HFFc6 (cell line): ENCODE measurements around the gene SLC4A3. TPM values are rescaled to one million over a fixed set of nuclear protein-coding genes. Genes with fewer than 3 reads are reported as not detected.

ENCODE experiments used
- DNase-seq: peaks from one replicate; pipeline ENCODE4 v3.0.0-alpha.2; 2018
- H3K27ac Mint-ChIP-seq: 2 replicates; pipeline ENCODE4 v1.8.0; 2020; ENCODE audit warnings: mild to moderate bottlenecking, mixed read lengths
- H3K27me3 Mint-ChIP-seq: 2 replicates; pipeline ENCODE4 v1.8.0; 2021; ENCODE audit warnings: mild to moderate bottlenecking, moderate library complexity, mixed read lengths; ENCODE audit not compliant: insufficient read depth
- H3K36me3 Mint-ChIP-seq: 2 replicates; pipeline ENCODE4 v1.8.0; 2021; ENCODE audit warnings: low read depth, mixed read lengths
- H3K4me1 Mint-ChIP-seq: 2 replicates; pipeline ENCODE4 v1.8.0; 2020; ENCODE audit warnings: low read depth, mixed read lengths
- H3K4me3 Mint-ChIP-seq: 2 replicates; pipeline ENCODE4 v1.8.0; 2020; ENCODE audit warnings: mild to moderate bottlenecking, moderate library complexity, mixed read lengths
- H3K9me3 Mint-ChIP-seq: 2 replicates; pipeline ENCODE4 v1.8.0; 2020; ENCODE audit warnings: mild to moderate bottlenecking, mixed read lengths
- CTCF ChIP-seq: fragments of 200-600 bp; sonication (generic); IDR thresholded peaks from 2 replicates; pipeline ENCODE4 v1.5.0; 2021; ENCODE audit warnings: antibody characterized with exemption, mild to moderate bottlenecking
- total RNA-seq, 6 experiments: library from RNA; stranded (reverse); fragmentation: NEBNext Ultra II Directional; extraction: Animal tissue kit (Norgen Biotek cat#: 25700); gene quantifications; 2 replicates in 1 of 6; 3 replicates in 5 of 6; pipeline ENCODE4 v1.2.3, GENCODE V29; 2021

Gene SLC4A3
- total RNA-seq, 6 experiments from 2014 or later = 3.7 to 13.5 (median 4.3) TPM

GRCh38 chr2:219619235-219619634 is 8.2 kb upstream of the SLC4A3 start:
- TF ChIP-seq CTCF = no peak
- no peak for DNase-seq
- Mint-ChIP-seq H3K9me3 (no peaks in the 10 kb centered on the region), H3K27me3 (peaks cover 10% of the 10 kb centered on the region), H3K4me3 (no peak overlapping the region), H3K4me1 (no peaks in the 10 kb centered on the region), H3K36me3 (peaks cover 17% of the 10 kb centered on the region), H3K27ac (no peak overlapping the region)

- DNase-seq = no peak
- TF ChIP-seq CTCF = no peak
- no peak overlapping the region for H3K27ac Mint-ChIP-seq
- H3K9me3 Mint-ChIP-seq = no peaks in the 10 kb centered on the region
- H3K4me1 Mint-ChIP-seq = no peaks in the 10 kb centered on the region
- 0 out of 2 replicates have a peak, but pooled peaks cover 8% of the 10 kb centered on the region for H3K36me3 Mint-ChIP-seq
- peaks cover 11% of the 10 kb centered on the region for H3K27me3 Mint-ChIP-seq
- H3K4me3 Mint-ChIP-seq = no peak overlapping the region
Measured at GRCh38 chr2:219620546-219620945, 6.9 kb upstream of the SLC4A3 start.

- H3K4me1 Mint-ChIP-seq = no peaks in the 10 kb centered on the region
- no peak for TF ChIP-seq CTCF
- H3K27me3 Mint-ChIP-seq = peaks cover 15% of the 10 kb centered on the region
- no peaks in the 10 kb centered on the region for H3K9me3 Mint-ChIP-seq
- no peak overlapping the region for H3K4me3 Mint-ChIP-seq
- H3K27ac Mint-ChIP-seq = no peak overlapping the region
- no peak for DNase-seq
- no peaks in the 10 kb centered on the region for H3K36me3 Mint-ChIP-seq
Measured at GRCh38 chr2:219621935-219622334, 5.5 kb upstream of the SLC4A3 start.

- peaks cover 15% of the 10 kb centered on the region for H3K27me3 Mint-ChIP-seq
- no peaks in the 10 kb centered on the region for H3K36me3 Mint-ChIP-seq
- H3K9me3 Mint-ChIP-seq = no peaks in the 10 kb centered on the region
- no peak for DNase-seq
- no peaks in the 10 kb centered on the region for H3K4me1 Mint-ChIP-seq
- H3K27ac Mint-ChIP-seq = no peak overlapping the region
- H3K4me3 Mint-ChIP-seq = no peak overlapping the region
- TF ChIP-seq CTCF = no peak
Measured at GRCh38 chr2:219622472-219622871, 5.0 kb upstream of the SLC4A3 start.

- H3K27me3 Mint-ChIP-seq = peaks cover 15% of the 10 kb centered on the region
- no peaks in the 10 kb centered on the region for H3K4me1 Mint-ChIP-seq
- H3K4me3 Mint-ChIP-seq = no peak overlapping the region
Measured at GRCh38 chr2:219624565-219624964, 2.9 kb upstream of the SLC4A3 start.

More at GRCh38 chr2:219624565-219624964, 2.9 kb upstream of the SLC4A3 start:
- no peak for DNase-seq
- H3K9me3 Mint-ChIP-seq = no peaks in the 10 kb centered on the region
- H3K36me3 Mint-ChIP-seq = no peaks in the 10 kb centered on the region
- no peak overlapping the region for H3K27ac Mint-ChIP-seq
- no peak for TF ChIP-seq CTCF
